Stimulated activated naive CD8-positive, alpha-beta T cell treated with anti-CD3 and anti-CD28 coated beads, Interleukin-15, amount 100 ng/mL, for 72 hours (primary cell): ENCODE data around the gene RSPO4.
A peak's percentile ranks its signal among the peaks of the same experiment; 100 is the strongest.

ENCODE experiments used
- ATAC-seq: fragments of 150-1000 bp; cut with Tn5 transposase; 2 replicates; pipeline ENCODE4 v1.10.0; 2021; ENCODE audit warnings: mild to moderate bottlenecking, moderate library complexity
- DNase-seq, 2 donors: peaks; one replicate each; pipeline ENCODE4 v3.0.0; 2021 to 2022
- H3K27ac Mint-ChIP-seq, 2 donors: one replicate each; pipeline ENCODE4 v1.8.0; 2022; ENCODE audit warnings: mild to moderate bottlenecking in 2 of 2, mixed read lengths in 2 of 2, moderate library complexity in 2 of 2
- H3K27me3 Mint-ChIP-seq: one replicate; pipeline ENCODE4 v1.8.0; 2022; ENCODE audit warnings: mixed read lengths
- H3K4me1 Mint-ChIP-seq: one replicate; pipeline ENCODE4 v1.8.0; 2022; ENCODE audit warnings: mild to moderate bottlenecking, mixed read lengths
- H3K4me3 Mint-ChIP-seq, 2 donors: one replicate each; pipeline ENCODE4 v1.8.0; 2022; ENCODE audit warnings: mild to moderate bottlenecking in 2 of 2, mixed read lengths in 2 of 2, moderate library complexity in 1 of 2
- H3K9me3 Mint-ChIP-seq, 2 donors: one replicate each; pipeline ENCODE4 v1.8.0; 2022; ENCODE audit warnings: mixed read lengths in 2 of 2

RSPO4 gene

DNA sequence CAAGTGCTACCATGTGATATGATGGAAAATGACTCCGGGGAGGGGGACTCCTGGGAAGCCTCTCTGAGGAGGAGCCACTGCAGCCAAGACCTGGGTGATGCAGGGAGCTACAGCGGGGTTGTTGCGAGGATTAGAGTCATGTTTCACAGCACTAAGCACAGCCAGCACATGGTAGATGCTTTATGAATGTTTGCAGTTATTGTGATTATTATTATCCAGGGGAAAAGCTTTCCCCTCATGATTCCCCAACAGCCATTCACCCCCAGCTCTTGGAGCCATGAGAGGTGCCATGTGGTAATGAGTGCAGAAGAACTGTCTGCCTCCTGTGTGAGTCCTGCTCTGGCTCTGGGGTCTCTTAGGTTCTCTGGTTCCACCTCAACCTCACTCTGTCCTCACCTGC, 39.9 kb downstream of the RSPO4 start:
- Mint-ChIP-seq H3K27me3 (peaks cover 13% of the 10 kb centered on the region), H3K27ac (no peak overlapping the region), H3K4me3 (no peak overlapping the region), H3K9me3 (no peaks in the 10 kb centered on the region), H3K4me1 (peaks cover 6% of the 10 kb centered on the region)
- DNase-seq (no peak), ATAC-seq (no peak)

DNA sequence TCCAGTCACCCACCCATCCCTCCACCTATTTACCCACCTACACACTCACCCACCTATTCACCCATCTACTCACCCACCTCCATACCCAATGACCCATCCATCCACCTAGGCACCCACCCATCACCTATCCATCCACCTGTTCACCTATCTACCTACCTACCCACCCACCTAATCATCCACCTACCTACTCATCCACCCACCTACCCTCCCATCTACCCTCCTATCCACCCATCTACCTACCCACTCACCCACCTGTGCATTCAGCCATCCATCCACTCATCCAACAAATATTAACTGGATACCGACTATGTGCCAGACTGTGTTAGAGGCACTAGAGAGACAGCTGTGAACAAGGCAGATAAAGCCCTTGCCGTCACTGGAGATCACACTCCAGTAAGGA, 40.3 kb downstream of the RSPO4 start:
- DNase-seq (no peak), ATAC-seq (no peak)
- no peak overlapping the region for H3K4me3 Mint-ChIP-seq
- peak overlapping the region in 1 of 2 donors; percentile 4 for H3K27ac Mint-ChIP-seq
- H3K27me3 Mint-ChIP-seq, result peaks cover 14% of the 10 kb centered on the region
- no peaks in the 10 kb centered on the region for H3K9me3 Mint-ChIP-seq
- peaks cover 6% of the 10 kb centered on the region for H3K4me1 Mint-ChIP-seq

GRCh38 chr20:959996-960615, 42.0 kb downstream of the RSPO4 start:
- Mint-ChIP-seq H3K4me1 (peaks cover 6% of the 10 kb centered on the region), H3K4me3 (no peak overlapping the region), H3K9me3 (no peaks in the 10 kb centered on the region), H3K27ac (no peak overlapping the region), H3K27me3 (peaks cover 31% of the 10 kb centered on the region)
- no peak for ATAC-seq
- DNase-seq, result no peak

- ATAC-seq (peak; percentile 35), DNase-seq (peak in 1 of 2 donors; percentile 14)
- peaks cover 40% of the 10 kb centered on the region for H3K27me3 Mint-ChIP-seq
- peaks cover 6% of the 10 kb centered on the region for H3K4me1 Mint-ChIP-seq
- H3K27ac Mint-ChIP-seq, result no peak overlapping the region
- H3K4me3 Mint-ChIP-seq, result no peak overlapping the region
- no peaks in the 10 kb centered on the region for H3K9me3 Mint-ChIP-seq
These were observed 42.9 kb downstream of the RSPO4 start for GRCh38 chr20:958936-959815.

- peaks cover 6% of the 10 kb centered on the region for H3K4me1 Mint-ChIP-seq
- DNase-seq, result no peak
- peaks cover 46% of the 10 kb centered on the region for H3K27me3 Mint-ChIP-seq
- ATAC-seq, result no peak
- no peaks in the 10 kb centered on the region for H3K9me3 Mint-ChIP-seq
- no peak overlapping the region for H3K27ac Mint-ChIP-seq
- no peak overlapping the region for H3K4me3 Mint-ChIP-seq
These were observed 44.6 kb downstream of the RSPO4 start for GRCh38 chr20:957544-957943.

GRCh38 chr20:956330-956951, 45.7 kb downstream of the RSPO4 start:
- no peaks in the 10 kb centered on the region for H3K9me3 Mint-ChIP-seq
- peaks cover 6% of the 10 kb centered on the region for H3K4me1 Mint-ChIP-seq
- H3K27me3 Mint-ChIP-seq, result peaks cover 46% of the 10 kb centered on the region
- H3K27ac Mint-ChIP-seq, result no peak overlapping the region
- DNase-seq (peak; percentile 76 to 77), ATAC-seq (peak; percentile 87)
- H3K4me3 Mint-ChIP-seq, result no peak overlapping the region

- Mint-ChIP-seq H3K4me1 (peaks cover 6% of the 10 kb centered on the region), H3K9me3 (no peaks in the 10 kb centered on the region)
- ATAC-seq, result no peak
These were observed 46.5 kb downstream of the RSPO4 start for GRCh38 chr20:955656-956055.

GRCh38 chr20:955111-955510, 47.0 kb downstream of the RSPO4 start:
- Mint-ChIP-seq H3K27ac (peak overlapping the region in 1 of 2 donors; percentile 29), H3K9me3 (no peaks in the 10 kb centered on the region), H3K4me1 (peaks cover 6% of the 10 kb centered on the region), H3K4me3 (no peak overlapping the region), H3K27me3 (peaks cover 46% of the 10 kb centered on the region)
- no peak for ATAC-seq
- no peak for DNase-seq

More at GRCh38 chr20:955656-956055, 46.5 kb downstream of the RSPO4 start:
- DNase-seq, result no peak
- Mint-ChIP-seq H3K27me3 (peaks cover 46% of the 10 kb centered on the region), H3K4me3 (no peak overlapping the region), H3K27ac (no peak overlapping the region)

GRCh38 chr20:953742-954141, 48.4 kb downstream of the RSPO4 start:
- H3K9me3 Mint-ChIP-seq, result no peaks in the 10 kb centered on the region
- no peaks in the 10 kb centered on the region for H3K4me1 Mint-ChIP-seq
- no peak overlapping the region for H3K27ac Mint-ChIP-seq
- H3K27me3 Mint-ChIP-seq, result peaks cover 51% of the 10 kb centered on the region
- no peak for DNase-seq
- ATAC-seq, result no peak
- H3K4me3 Mint-ChIP-seq, result no peak overlapping the region

DNA sequence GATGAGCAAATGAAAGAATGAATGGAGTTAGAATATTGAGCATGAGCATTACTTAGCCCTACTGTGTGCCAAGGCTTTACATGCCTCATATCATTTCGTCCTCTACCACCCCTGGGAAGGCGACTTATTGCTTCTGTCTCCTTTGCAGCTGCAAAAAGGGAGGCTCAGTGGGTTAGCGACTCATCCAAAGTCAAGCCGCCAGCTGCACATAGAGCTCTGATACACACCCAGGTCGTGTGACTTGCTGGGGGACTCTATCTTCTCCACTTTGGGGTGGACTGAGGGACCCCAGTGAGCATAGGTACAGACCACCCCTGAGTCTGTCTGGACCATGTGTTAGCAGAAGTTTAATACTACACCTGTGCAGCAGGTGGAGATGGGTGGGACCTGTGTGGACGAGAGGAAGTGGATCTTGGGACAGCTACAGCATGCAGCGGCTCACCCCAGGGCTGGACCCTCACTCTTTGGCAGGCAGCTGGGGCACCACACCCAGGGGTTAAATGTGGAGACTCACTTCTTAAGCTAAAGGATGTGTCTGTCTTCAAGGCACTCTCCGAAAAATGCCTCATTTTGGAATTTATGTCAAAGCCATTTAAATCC, 49.8 kb downstream of the RSPO4 start:
- H3K4me1 Mint-ChIP-seq, result no peaks in the 10 kb centered on the region
- ATAC-seq, result no peak
- no peak overlapping the region for H3K27ac Mint-ChIP-seq
- DNase-seq, result no peak
- H3K27me3 Mint-ChIP-seq, result peaks cover 50% of the 10 kb centered on the region
- no peak overlapping the region for H3K4me3 Mint-ChIP-seq
- H3K9me3 Mint-ChIP-seq, result no peaks in the 10 kb centered on the region

GRCh38 chr20:951384-952169, 50.5 kb downstream of the RSPO4 start:
- H3K4me3 Mint-ChIP-seq, result no peak overlapping the region
- H3K27me3 Mint-ChIP-seq, result peaks cover 46% of the 10 kb centered on the region
- DNase-seq (no peak), ATAC-seq (no peak)
- H3K27ac Mint-ChIP-seq, result no peak overlapping the region
- H3K4me1 Mint-ChIP-seq, result no peaks in the 10 kb centered on the region
- no peaks in the 10 kb centered on the region for H3K9me3 Mint-ChIP-seq

GRCh38 chr20:949717-950116, 52.4 kb downstream of the RSPO4 start:
- no peaks in the 10 kb centered on the region for H3K9me3 Mint-ChIP-seq
- ATAC-seq (no peak), DNase-seq (no peak)
- H3K27me3 Mint-ChIP-seq, result peaks cover 27% of the 10 kb centered on the region
- no peak overlapping the region for H3K4me3 Mint-ChIP-seq
- H3K27ac Mint-ChIP-seq, result no peak overlapping the region
- no peaks in the 10 kb centered on the region for H3K4me1 Mint-ChIP-seq

DNA sequence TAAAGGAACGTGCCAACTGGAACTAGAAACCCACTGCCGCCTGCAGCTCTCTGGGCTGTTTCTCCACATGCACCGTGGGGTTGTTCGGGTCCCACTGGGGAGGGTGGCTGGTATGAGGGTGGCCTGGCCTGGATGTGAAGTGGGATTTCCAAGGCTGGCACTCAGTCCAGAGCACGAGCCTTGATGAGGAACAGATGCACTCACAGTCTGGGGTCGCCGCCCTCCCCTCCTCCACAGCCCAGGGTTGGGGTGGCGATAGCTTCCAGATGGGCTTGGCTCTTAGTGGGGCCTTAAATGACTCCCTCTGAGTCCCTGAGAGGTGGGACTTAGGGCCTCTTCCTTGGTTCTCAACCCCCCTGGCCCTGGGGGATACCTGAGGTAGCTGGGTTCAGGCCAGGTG, 55.3 kb downstream of the RSPO4 start:
- Mint-ChIP-seq H3K27ac (no peak overlapping the region), H3K27me3 (peaks cover 16% of the 10 kb centered on the region), H3K9me3 (no peaks in the 10 kb centered on the region), H3K4me1 (no peaks in the 10 kb centered on the region), H3K4me3 (no peak overlapping the region)
- DNase-seq (no peak), ATAC-seq (no peak)

DNA sequence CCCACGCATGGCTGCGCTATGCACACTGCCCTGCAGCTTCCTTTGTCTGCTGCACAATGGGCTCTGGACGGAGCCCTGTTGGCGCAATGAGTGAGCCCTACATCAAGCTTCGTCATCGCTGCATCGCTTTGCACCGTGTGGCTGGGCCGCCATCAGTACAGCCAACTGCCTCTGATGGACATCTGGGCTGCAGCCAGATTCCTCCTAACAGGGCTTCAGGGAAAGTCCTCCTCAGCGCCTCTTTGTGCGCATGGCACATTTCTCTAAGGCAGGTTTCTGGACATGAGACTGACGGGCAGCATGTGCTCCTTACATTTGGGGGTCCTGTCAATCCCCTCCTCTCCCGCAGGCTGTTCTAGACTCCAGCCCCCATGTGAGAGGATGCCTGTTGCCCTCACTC, 56.3 kb downstream of the RSPO4 start:
- no peak overlapping the region for H3K27ac Mint-ChIP-seq
- no peak overlapping the region for H3K4me3 Mint-ChIP-seq
- H3K4me1 Mint-ChIP-seq, result no peaks in the 10 kb centered on the region
- H3K27me3 Mint-ChIP-seq, result peaks cover 16% of the 10 kb centered on the region
- H3K9me3 Mint-ChIP-seq, result no peaks in the 10 kb centered on the region
- DNase-seq (no peak), ATAC-seq (no peak)

GRCh38 chr20:944774-945410, 57.2 kb downstream of the RSPO4 start:
- ATAC-seq (no peak), DNase-seq (no peak)
- H3K27ac Mint-ChIP-seq, result no peak overlapping the region
- no peaks in the 10 kb centered on the region for H3K4me1 Mint-ChIP-seq
- H3K27me3 Mint-ChIP-seq, result peaks cover 16% of the 10 kb centered on the region
- no peaks in the 10 kb centered on the region for H3K9me3 Mint-ChIP-seq
- no peak overlapping the region for H3K4me3 Mint-ChIP-seq
